NCI-H2081 (cell line): Measurements from ENCODE around the gene TIGD6.
"Not testable (repeated sequence)": the region's sequence is repeated elsewhere in the genome, so short reads cannot be mapped to it uniquely, and the experiment has no call there.

ENCODE experiments used
- DNase-seq, 2 experiments: peaks; one replicate each; lab custom pipeline; 2025; lab: John Stamatoyannopoulos, UW

TIGD6 gene

DNA sequence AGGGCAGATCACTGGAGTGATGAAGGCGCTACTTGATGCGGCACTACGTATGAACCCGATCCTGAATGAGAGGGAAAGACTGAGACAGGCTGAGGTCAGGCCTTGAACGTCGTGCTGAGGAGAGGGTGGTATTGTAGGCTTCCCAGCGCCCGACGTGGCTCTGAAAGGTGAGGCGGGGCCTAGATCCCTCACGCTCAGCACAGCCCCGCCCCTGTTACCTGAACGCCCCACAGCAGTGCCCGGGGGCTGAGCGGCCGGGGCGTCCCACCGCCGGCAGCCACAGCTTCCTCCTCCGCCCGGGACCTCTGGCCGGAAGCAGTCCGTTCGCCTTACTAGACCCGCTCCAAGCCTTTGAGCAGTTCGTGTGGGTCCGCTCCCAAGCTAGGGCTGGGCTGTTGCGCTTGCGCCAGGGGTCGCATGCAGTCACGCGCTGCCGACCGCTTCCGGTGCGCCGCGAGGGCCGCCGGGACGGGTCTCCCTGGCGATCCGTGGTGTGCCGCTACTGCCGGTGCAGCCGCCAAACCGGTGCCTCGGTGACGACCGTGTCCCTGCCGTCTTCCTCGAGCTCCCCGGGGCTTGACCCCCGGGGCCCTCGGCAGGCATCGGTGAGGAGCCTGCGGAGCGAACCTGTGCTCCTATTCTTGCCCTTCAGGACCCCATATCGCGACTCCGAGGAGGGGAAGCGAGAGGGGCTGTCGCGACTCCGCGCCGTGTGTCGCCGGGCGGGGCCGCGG is at the start of gene TIGD6, which contains the start of gene HMGXB3:
TSS of gene TIGD6 (minus strand) at position 399 of the 734 bp plus-strand sequence. CDS start 4,306 bp downstream, outside the sequence.
TSS of gene HMGXB3 (plus strand) at position 484 of the 734 bp plus-strand sequence. CDS start 4,114 bp downstream, outside the sequence.
- peak; percentile 85 to 90 for DNase-seq

DNA sequence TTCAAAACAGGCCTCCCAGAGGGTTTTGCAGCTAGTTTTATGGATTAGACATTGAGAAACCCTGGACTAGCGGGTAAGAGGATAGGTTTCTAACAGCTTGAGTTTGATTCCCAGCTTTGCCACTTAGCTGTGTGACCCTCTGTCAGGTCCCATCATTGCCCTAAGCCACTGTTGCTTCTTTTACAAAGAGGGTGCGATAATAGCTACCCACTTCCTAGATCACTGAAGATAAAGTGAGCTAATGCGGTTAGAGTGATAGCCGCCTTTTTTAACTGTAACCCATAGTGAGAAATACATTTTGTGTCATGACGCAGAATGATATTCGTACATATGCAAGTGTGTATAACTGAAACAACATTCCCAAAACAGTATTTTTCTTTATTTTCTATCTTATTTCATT is 45.6 kb upstream of the TIGD6 start:
- DNase-seq: no peak

DNA sequence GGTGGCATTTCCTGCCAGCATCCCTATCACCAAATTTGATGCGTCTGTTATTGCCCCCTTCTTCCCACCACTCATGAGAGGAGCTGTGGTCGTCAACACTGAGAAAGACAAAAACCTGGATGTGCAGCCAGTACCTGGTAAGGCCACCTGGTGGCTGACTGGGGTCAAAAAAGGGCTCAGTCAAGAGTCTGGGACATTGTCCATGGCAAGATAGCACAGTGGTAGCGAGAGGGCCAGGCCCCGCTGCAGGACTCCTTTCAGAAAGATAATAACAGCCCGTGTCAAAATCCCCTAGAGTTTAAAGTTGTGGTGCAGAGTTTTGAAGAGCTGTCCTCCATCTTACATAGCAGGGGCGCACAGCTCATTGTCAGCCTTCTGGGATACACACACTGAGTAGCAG is 45.1 kb upstream of the TIGD6 start:
- no peak for DNase-seq

GRCh38 chr5:150044712-150045111 is 44.3 kb upstream of the TIGD6 start:
- no peak for DNase-seq

DNA sequence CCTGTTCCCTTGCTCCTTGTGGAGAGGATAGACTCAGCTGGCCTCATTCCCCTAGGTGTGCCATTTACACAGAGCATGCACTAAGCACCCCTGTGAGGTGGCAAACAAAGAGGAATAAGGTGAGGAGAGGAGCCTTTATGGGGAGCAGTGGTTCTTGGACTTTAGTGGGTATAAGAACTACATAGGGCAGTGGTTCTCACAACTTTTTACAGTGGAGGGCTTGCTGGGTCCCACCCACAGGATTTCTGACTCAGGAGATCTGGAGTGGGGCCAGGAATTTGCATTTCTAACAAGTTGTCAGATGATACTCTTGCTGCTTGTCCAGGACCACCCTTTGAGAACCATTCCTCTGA is 43.9 kb upstream of the TIGD6 start:
- DNase-seq: no peak

- DNase-seq: no peak
Measured at GRCh38 chr5:150043657-150044328, 43.3 kb upstream of the TIGD6 start.

DNA sequence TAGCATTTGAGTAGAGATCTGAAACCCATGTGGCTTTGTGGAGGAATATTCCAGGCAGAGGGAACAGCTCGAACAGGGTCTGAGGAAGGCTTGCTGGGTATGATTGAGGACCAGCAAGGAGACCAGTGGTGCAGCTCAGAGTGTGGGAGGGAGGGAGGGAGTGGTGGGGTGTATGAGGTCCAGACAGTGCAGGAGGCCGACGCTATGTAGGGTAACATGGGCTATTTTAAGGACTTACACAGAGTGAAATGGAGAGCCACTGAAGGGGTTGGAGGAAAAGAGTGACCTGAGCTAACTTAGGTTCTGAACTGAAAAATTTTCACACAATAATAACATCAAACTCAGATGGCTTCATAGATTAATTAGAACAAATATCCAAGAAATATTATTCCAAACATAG is 42.0 kb upstream of the TIGD6 start:
- no peak for DNase-seq

DNA sequence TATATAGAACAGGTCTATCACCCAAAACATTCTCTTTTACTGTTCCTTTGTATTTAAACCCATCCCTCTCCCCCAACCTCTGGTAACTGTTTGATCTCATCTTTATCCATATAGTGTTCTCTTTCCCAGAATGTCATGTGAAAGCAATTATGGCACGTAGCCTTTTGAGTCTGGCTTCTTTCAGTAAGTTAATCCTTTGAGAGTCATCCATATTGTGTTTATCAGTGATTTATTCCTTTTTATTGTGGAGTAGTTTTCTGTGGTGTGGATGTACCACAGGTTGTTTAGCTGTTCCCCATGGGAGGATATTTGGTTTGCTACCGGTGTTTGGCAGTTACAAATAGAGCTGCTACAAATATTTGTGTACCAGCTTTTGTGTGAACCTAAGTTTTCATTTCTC is 38.1 kb upstream of the TIGD6 start:
- no peak for DNase-seq

GRCh38 chr5:150036513-150036912 is 36.1 kb upstream of the TIGD6 start:
- DNase-seq: no peak

DNA sequence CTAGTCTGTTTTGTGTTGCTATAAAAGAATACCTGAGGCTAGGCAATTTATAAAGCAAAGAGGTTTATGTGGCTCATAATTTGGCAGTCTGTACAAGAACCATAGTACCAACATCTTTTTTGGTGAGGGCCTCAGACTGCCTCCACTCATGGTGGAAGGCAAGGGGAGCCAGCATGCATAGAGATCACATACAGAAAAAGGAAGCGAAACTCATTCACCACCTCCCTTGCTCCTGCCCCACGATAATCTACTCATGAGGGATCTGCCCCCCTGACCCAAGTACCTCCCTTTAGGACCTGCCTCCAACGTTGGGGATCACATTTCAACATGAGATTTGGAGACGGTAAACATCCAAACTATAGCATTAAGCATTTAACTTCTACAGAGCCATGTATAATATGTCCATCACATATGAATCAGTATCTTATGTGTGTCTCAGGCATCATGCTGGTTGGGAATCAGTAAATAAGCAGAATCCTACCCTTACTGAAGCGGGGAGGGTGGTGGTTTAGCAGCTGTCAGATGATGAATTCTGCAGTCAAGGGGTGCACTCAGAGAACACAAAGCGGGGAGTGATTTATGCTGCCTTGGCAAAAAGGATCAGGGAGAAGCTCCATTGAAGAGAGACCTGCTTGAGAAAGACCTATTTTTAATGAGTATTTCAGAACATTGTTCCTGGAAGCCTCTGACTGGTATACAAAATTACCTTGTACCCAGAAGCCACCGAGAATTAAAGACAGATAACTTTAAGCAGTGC is 34.9 kb upstream of the TIGD6 start:
- DNase-seq: no peak

- DNase-seq: no peak
Measured at GRCh38 chr5:150034662-150035061, 34.2 kb upstream of the TIGD6 start.

GRCh38 chr5:150033334-150033733 is 32.9 kb upstream of the TIGD6 start:
- no peak for DNase-seq

DNA sequence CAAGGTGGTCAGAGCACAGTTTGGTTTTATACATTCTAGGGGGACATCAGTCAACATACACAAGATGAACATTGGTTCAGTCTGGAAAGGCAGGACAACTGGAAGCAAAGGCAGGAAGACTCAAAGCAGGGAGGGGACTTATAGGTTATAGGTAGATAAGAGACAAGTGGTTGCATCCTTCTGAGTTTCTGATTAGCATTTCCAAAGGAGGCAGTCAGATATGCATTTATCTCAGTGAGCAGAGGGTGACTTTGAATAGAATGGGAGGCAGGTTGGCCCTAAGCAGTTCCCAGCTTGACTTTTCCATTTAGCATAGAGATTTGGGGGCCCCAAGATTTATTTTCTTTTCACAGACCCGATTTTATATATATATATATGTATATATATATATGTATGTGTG is 27.6 kb upstream of the TIGD6 start:
- DNase-seq: not testable (repeated sequence)

DNA sequence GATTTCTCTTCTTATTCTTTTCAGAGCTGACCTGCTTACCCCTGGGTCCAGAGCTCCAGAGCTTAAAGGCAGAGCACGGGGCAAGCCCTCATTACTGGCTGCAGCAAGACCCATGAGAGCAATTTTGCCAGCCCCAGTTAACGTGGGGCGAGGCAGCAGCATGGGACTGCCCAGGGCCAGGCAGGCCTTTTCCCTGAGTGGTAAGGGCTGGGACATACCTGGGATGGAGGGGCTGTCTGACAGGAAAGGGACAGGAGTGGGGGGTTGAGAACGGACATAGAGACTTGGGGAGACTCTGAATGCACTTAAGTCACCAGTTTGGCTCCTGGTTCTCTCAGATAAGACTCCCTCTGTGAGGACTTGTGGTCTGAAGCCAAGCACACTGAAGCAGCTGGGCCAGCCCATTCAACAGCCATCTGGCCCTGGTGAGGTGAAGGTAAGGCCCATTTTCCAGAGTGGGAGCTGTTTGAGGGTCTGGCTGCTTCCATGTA is 26.3 kb upstream of the TIGD6 start:
- DNase-seq: no peak

DNA sequence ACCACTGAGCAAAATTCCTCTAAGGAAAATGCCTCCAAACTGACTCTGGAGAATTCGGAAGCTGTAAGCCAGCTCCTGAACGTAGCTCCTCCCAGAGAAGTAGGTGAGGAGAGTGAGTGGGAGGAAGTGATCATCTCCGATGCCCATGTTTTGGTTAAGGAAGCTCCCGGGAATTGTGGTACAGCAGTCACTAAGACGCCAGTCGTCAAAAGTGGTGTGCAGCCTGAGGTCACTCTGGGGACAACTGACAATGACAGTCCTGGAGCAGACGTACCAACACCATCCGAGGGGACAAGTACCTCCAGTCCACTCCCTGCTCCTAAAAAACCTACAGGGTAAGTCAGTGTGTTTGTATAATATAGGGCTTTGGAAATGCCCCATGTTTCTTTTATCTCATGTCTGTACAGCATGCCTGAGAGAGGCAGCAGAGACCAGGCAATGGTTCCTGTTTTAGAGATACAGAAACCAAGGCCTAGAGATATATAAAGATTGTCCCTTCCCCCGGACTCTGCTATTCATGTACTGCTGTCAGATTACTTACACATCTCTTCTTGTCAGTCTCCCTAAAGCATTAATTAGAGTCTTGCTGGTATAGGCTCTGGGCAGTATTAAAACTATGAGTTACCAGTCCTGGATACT is 24.0 kb upstream of the TIGD6 start:
- DNase-seq: no peak

- DNase-seq: no peak
Measured at GRCh38 chr5:150023136-150023535, 22.7 kb upstream of the TIGD6 start.

- DNase-seq: no peak
Measured at GRCh38 chr5:150022681-150023080, 22.2 kb upstream of the TIGD6 start.

GRCh38 chr5:150022158-150022531 is 21.7 kb upstream of the TIGD6 start:
- DNase-seq: no peak

DNA sequence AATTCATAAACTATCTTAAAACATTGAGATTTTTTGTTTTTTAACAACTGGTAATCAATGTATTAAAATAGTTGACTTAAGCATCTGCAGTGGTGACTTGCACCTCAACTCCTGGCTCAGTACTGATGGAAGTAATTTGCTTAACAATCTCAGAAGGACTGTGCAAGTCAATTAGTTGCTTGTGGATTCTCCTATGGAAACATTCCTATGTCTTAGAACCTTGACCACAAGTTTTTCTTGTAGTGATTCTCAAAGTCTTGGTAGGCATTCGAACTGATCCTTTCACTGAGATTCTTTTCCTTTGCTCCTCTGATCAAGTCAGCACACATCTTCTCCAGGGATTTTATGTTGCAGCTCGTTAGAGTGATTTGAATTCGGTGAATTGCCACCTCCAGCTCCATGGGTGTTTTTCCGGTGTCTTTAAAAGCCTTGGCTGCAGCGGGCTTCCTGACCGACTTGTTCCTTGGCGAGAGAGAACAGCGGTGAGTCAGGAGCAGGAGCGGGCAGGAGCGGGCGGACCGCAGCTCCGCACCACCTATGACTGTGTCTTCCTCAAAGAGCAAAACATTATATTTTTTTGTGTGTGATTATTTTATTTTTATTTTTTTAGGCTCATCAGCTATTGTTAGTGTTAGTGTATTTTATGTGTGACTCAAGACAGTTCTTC is 21.2 kb upstream of the TIGD6 start:
- DNase-seq: no peak

- DNase-seq: no peak
Measured at GRCh38 chr5:150020249-150020648, 19.8 kb upstream of the TIGD6 start.

DNA sequence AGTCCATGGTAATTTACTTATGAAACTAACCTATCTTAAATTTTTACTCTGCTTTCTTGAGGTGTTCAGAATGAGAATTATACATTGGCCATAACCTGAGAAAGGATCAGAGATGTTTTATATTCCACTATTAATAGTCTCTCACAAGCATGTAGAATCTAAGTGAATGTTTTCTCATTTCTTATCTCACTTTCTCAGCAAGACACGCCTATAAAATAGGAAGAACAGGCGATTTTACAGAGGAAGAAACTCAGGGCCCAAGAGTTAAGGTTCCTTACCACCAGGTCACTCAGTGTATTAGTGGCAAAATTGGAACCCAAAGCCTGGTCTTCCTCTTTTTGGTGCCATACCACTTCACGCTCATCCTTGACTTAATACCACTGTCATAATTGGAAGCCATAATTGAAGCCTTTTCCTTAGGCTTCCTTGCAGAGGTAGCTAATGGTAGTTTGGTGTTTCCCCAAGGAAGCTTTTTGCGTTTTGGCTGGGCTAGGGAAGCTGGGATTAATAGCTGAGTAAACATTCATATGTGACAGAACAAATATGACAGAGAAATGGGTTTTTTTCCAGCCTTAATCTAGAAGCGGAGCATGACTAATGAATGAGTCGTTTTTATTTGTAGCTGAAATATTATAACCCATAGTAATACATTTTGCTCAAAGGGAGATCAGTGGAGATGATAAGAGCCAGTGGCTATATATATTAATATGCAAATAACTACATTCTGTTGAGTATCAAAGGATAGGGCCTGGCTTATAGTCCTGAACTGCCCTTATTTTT is 17.0 kb upstream of the TIGD6 start:
- peak in 1 of 2 experiments; percentile 13 for DNase-seq
